ENCODE data around the gene GJC2. TPM values are rescaled to one million over a fixed set of nuclear protein-coding genes. Genes with fewer than 3 reads are reported as not detected.

The GJC2 gene
- total RNA-seq, 1 experiment from 2014 or later, result 1.6 TPM

DNA sequence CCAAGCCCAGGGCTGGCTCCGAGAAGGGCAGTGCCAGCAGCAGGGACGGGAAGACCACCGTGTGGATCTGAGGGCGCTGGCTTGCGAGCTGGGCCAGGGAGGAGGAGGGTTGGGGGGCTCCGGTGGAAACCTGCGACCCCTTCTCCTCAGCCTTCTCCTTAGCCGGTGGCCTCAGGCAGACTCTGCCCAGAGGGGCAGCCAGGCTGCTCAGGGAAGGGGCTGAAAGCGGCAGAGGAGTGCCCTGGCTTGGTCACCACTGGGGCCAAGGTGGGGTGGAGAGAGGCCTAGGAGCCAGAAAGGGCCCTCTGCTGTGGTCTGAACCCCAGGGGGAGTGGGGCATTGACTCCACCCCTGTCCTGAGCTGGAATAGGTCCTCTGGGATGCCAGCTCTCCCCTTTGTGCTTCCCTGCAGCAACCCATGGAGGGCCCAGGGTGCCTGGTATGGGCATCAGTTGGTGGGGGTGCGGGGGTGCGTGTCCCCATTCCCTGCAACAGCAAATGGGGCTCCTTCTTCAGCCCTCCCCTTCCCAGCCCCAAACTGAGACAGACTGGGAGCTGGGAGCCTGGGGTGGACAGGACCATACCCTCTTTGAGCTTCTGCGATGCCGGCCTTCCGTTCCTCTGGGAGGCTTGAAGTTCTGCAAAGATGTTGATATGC is 9.4 kb downstream of the GJC2 start:
- Histone ChIP-seq H3K4me2 (ENCODE audit: insufficient read depth, insufficient read length, low read length) (no peak overlapping the region), H3K79me2 (ENCODE audit: insufficient read depth, low read length) (no peaks in the 10 kb centered on the region), H3K79me1 (ENCODE audit: insufficient read depth, low read depth, low read length, poor library complexity, severe bottlenecking) (no peaks in the 10 kb centered on the region), H4K8ac (replicated peaks; ENCODE audit: insufficient read length, low read depth, low read length) (no peak overlapping the region), H2BK5ac (ENCODE audit: insufficient read length, low read length) (no peak overlapping the region), H2BK15ac (ENCODE audit: low read depth, low read length) (no peak overlapping the region), H3K23ac (ENCODE audit: insufficient read length, low read depth, low read length) (no peak overlapping the region), H2BK120ac (ENCODE audit: low read depth, low read length, poor library complexity, severe bottlenecking) (no peak overlapping the region), H3K9ac (ENCODE audit: extremely low read depth, insufficient read length, low read length) (no peak overlapping the region), H2BK12ac (ENCODE audit: insufficient read length, low read depth, low read length) (no peak overlapping the region), H3T11ph (ENCODE audit: low read length) (no peak overlapping the region), H2BK20ac (ENCODE audit: low read depth, low read length, poor library complexity, severe bottlenecking) (no peak overlapping the region), H3K56ac (ENCODE audit: insufficient read length, low read depth, low read length) (no peak overlapping the region), H2AFZ (ENCODE audit: low read length) (no peak overlapping the region), H3K4me1 (ENCODE audit: insufficient read depth, low read length) (no peaks in the 10 kb centered on the region; the same call in 1 of the 2 replicates), H3K14ac (ENCODE audit: insufficient read depth, low read length) (no peak overlapping the region; the same call in 1 of the 2 replicates), H4K20me1 (ENCODE audit: control insufficient read depth, insufficient read depth, insufficient read length) (peaks cover 3% of the 10 kb centered on the region), H2AK5ac (ENCODE audit: insufficient read length, low read length) (no peak overlapping the region), H3K23me2 (ENCODE audit: insufficient read length, low read depth, low read length, poor library complexity, severe bottlenecking) (no peaks in the 10 kb centered on the region), H3K27ac (ENCODE audit: insufficient read length, low read depth, low read length) (no peak overlapping the region), H4K5ac (ENCODE audit: insufficient read length, low read depth, low read length) (no peak overlapping the region), H4K91ac (ENCODE audit: insufficient read length, low read depth, low read length) (no peak overlapping the region), H3K18ac (ENCODE audit: insufficient read length, low read depth, low read length) (no peak overlapping the region), H3K27me3 (ENCODE audit: insufficient read depth, low read length) (no peaks in the 10 kb centered on the region; the same call in 1 of the 2 replicates), H3K9me3 (ENCODE audit: control insufficient read depth, low read depth, low read length) (no peaks in the 10 kb centered on the region), H3K4ac (ENCODE audit: low read depth, low read length) (no peak overlapping the region)
- no CpG with 5 or more reads among the region's 14 CpGs for WGBS (ENCODE audit: extremely low coverage, insufficient read length, low lambda C conversion rate)
- Mint-ChIP-seq H3K36me3 (ENCODE audit: insufficient read depth in 1 of 3, low read depth in 3 of 3) (no peaks in the 10 kb centered on the region), H3K9me3 (no peaks in the 10 kb centered on the region), H3K27me3 (ENCODE audit: low read depth) (peaks cover 11% of the 10 kb centered on the region), H3K4me1 (peaks cover 7 to 21% of the 10 kb centered on the region in 2 experiments; a peak in 2 of 4 replicates), H3K4me3 (no peak overlapping the region), H3K27ac (no peak overlapping the region)
- DNase-seq, result no peak
- TF ChIP-seq, protein P1, sequence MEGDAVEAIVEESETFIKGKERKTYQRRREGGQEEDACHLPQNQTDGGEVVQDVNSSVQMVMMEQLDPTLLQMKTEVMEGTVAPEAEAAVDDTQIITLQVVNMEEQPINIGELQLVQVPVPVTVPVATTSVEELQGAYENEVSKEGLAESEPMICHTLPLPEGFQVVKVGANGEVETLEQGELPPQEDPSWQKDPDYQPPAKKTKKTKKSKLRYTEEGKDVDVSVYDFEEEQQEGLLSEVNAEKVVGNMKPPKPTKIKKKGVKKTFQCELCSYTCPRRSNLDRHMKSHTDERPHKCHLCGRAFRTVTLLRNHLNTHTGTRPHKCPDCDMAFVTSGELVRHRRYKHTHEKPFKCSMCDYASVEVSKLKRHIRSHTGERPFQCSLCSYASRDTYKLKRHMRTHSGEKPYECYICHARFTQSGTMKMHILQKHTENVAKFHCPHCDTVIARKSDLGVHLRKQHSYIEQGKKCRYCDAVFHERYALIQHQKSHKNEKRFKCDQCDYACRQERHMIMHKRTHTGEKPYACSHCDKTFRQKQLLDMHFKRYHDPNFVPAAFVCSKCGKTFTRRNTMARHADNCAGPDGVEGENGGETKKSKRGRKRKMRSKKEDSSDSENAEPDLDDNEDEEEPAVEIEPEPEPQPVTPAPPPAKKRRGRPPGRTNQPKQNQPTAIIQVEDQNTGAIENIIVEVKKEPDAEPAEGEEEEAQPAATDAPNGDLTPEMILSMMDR (conservative IDR thresholded peaks at IDR 0.05), result no peak

All from H9 (cell line).